ENCODE data around the gene ANKRD44.

Gene ANKRD44

DNA sequence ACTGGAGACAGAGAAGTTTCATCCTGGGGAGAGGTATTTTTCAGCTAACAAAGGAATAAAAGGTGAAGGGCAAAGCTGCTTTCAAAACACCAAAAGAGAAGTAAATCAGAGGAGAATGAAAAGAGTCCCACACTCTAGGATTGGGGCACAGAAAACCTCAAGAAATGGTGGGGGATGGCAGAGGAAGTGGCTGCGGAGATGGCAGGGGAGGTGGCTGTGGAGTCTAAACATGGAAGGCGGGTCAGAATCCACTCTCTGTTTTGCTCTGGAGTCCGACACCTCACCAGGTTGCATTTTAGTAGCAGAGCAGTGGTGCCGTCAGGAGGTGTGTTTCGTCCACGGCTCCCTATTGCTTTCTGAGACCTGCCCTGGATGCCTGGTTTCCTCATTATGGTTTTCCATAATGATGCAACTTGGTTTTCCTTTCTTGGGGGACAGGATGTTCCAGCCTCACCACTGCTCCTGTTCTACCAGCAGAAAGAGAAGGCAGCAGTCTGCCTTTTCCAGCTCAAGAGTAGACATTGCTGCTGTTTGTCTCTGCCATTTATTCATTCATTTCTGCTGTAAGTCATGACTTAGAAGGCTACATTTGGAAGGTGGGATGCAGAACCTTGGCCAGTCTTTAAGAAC lies 188.7 kb downstream of the ANKRD44 start:
- no peak overlapping the region for H3K27ac ChIP-seq
- H3K36me3 ChIP-seq = no peaks in the 10 kb centered on the region
- H3K9me3 ChIP-seq = no peaks in the 10 kb centered on the region
- no peak overlapping the region for H3K4me3 ChIP-seq
- H3K9ac ChIP-seq = no peak overlapping the region
- no peak for TF ChIP-seq Cebpa-rat (IDR thresholded peaks at IDR 0.05)
- H3K4me2 ChIP-seq = 0 out of 2 replicates have a peak overlapping the region, but pooled peaks have one; percentile 3
- H3K4me1 ChIP-seq = peaks cover 5% of the 10 kb centered on the region; the same call in 1 of the 2 replicates
- H4K20me1 ChIP-seq = no peaks in the 10 kb centered on the region
- H3K27me3 ChIP-seq = no peaks in the 10 kb centered on the region

DNA sequence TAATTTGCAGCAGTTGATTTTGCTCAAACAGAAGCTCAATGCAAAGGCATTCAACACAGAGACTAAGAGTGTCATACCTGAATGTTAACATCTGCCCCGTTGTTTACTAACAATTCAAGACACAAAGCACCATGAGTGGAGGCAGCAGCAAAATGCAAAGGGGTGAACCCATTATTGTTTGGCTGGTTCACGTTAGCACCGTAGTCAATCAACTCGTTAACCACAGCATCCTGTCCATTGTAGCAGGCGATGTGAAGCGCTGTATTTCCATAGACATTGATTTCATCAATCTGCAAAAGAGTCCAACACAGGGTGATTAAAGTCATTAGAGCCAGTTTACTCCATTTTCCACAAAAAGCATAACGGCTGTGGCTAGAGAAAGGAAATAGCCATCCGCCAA lies 189.3 kb downstream of the ANKRD44 start:
- Histone ChIP-seq H3K9ac (no peak overlapping the region), H3K36me3 (no peaks in the 10 kb centered on the region), H3K27me3 (no peaks in the 10 kb centered on the region), H3K4me3 (no peak overlapping the region), H3K4me1 (peaks cover 5% of the 10 kb centered on the region; the same call in 1 of the 2 replicates), H4K20me1 (no peaks in the 10 kb centered on the region), H3K27ac (no peak overlapping the region), H3K9me3 (no peaks in the 10 kb centered on the region), H3K4me2 (0 out of 2 replicates have a peak overlapping the region, but pooled peaks have one; percentile 3)
- TF ChIP-seq Cebpa-rat (IDR thresholded peaks at IDR 0.05) = no peak

DNA sequence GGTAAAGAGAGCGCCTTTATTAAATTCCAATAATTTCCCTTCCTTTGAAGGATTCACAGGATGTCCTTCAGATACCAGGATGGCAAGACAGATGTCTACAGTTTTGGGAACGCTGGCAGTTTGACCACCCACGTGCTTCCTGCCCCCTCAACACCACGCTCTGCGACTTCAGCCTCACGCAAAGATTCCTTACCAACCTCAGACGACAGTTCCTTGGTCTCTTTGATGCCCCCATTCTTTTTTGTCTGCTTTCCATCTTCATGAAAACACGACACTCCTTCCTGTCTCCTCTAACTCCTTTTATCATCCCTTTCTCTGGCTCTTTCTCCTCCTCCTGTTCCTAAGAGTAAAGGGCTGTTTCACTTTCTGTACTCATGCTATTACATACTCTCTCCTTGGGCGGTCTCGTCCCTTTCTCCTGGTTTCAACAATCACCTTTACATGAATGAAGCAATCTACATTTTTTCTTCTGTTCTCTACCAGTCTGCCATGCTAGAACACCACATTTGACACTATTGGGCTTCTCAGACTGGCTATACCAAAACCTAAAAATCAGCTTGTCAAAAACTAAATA lies 194.2 kb downstream of the ANKRD44 start:
- no peaks in the 10 kb centered on the region; the same call in 1 of the 2 replicates for H3K4me1 ChIP-seq
- no peak overlapping the region for H3K4me3 ChIP-seq
- no peaks in the 10 kb centered on the region for H3K9me3 ChIP-seq
- no peaks in the 10 kb centered on the region for H3K36me3 ChIP-seq
- no peak for TF ChIP-seq Cebpa-rat (IDR thresholded peaks at IDR 0.05)
- no peak overlapping the region for H3K27ac ChIP-seq
- no peaks in the 10 kb centered on the region for H3K27me3 ChIP-seq
- no peaks in the 10 kb centered on the region for H4K20me1 ChIP-seq
- H3K9ac ChIP-seq = no peak overlapping the region
- H3K4me2 ChIP-seq = no peak overlapping the region

DNA sequence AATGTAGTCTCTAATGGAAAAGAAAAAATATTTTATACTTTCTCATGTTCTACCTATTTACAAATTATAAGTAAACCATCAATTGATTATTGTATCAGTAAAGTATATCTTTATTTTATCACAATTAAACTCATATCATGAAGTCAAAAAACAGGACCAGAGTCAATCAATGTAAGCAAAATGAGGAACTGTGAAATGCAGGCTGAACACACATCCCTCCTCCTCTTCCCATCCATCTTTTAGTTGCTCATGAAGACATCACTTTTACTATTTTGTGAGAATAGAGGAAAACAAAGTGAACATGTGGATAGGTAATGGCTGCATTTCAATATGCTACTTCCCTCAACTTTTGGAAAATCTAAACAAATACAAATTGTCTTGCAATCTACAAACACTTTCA lies 195.3 kb downstream of the ANKRD44 start:
- no peak for TF ChIP-seq Cebpa-rat (IDR thresholded peaks at IDR 0.05)
- Histone ChIP-seq H3K9me3 (no peaks in the 10 kb centered on the region), H3K4me3 (no peak overlapping the region), H3K27ac (no peak overlapping the region), H3K4me1 (no peaks in the 10 kb centered on the region), H3K36me3 (no peaks in the 10 kb centered on the region), H3K27me3 (no peaks in the 10 kb centered on the region), H3K9ac (no peak overlapping the region), H3K4me2 (no peak overlapping the region), H4K20me1 (no peaks in the 10 kb centered on the region)

DNA sequence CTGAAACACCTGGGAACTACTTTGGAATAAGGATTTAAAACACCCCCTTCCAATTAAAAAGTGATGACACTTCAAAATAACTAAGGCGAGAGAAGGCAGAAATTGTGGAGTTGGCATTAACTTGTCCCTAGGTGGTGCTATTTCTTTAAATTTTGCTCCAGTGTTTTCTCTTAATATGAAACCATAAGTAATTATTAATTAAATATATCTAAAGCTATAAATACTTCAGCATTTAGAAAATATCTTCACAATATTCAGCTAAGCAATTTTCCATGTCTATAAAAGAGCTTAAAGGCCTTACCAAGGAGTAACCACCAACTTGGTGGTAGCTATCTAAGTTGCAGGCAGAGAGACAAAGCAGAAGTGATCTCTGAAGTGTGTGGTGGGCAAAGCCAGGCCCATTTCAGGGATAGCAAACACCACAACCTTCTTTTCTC lies 197.3 kb downstream of the ANKRD44 start:
- H3K4me2 ChIP-seq = no peak overlapping the region
- H3K9me3 ChIP-seq = no peaks in the 10 kb centered on the region

DNA sequence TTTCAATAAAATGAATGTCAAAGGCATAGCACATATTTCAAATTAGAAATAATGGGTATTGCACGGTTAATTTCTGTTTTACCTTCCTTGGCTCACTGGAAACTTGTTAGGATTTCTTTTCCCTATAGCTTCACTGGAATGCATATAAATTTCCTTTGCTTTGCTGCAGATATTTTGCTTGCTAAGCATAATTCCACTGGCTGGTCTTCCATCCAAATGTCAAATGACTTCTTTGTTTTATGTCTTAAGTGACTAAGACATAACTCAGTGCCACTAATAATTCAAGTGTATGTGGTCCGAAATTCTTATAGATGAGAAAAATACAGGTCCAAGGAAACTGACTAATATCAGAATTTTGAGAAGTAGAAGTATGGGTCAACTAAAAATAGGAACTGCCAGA lies 201.3 kb downstream of the ANKRD44 start:
- H3K27me3 ChIP-seq = no peaks in the 10 kb centered on the region
- H4K20me1 ChIP-seq = no peaks in the 10 kb centered on the region
- no peak overlapping the region for H3K27ac ChIP-seq
- no peak for TF ChIP-seq Cebpa-rat (IDR thresholded peaks at IDR 0.05)
- no peak overlapping the region for H3K9ac ChIP-seq
- H3K4me2 ChIP-seq = no peak overlapping the region
- H3K4me3 ChIP-seq = no peak overlapping the region
- H3K9me3 ChIP-seq = no peaks in the 10 kb centered on the region
- peaks cover 11% of the 10 kb centered on the region for H3K4me1 ChIP-seq
- H3K36me3 ChIP-seq = no peaks in the 10 kb centered on the region

More for the DNA sequence above, 197.3 kb downstream of the ANKRD44 start:
- no peak for TF ChIP-seq Cebpa-rat (IDR thresholded peaks at IDR 0.05)
- Histone ChIP-seq H3K27ac (no peak overlapping the region), H3K27me3 (no peaks in the 10 kb centered on the region), H3K4me1 (peaks cover 1% of the 10 kb centered on the region; the same call in 1 of the 2 replicates), H4K20me1 (no peaks in the 10 kb centered on the region), H3K9ac (no peak overlapping the region), H3K4me3 (no peak overlapping the region), H3K36me3 (no peaks in the 10 kb centered on the region)

DNA sequence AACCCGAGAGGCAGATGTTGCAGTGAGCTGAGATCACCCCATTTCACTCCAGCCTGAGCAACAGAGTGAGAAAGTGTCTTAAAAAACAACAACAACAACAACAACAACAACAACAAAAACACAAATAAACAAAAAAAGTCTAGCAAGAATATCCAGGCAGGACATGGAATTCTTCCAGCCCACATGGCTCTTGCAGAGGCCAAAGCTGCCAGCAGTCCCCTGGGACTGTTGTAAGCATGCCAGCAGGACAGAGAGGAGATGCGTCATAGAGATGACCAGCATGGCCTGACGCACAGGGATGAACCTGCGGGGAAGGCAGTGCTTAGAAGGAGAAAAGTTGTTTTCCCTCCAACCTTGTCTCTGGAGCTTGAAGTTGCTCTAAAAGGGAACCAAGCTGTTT lies 201.8 kb downstream of the ANKRD44 start:
- no peak for TF ChIP-seq Cebpa-rat (IDR thresholded peaks at IDR 0.05)
- Histone ChIP-seq H3K9me3 (no peaks in the 10 kb centered on the region), H3K4me2 (no peak overlapping the region)

DNA sequence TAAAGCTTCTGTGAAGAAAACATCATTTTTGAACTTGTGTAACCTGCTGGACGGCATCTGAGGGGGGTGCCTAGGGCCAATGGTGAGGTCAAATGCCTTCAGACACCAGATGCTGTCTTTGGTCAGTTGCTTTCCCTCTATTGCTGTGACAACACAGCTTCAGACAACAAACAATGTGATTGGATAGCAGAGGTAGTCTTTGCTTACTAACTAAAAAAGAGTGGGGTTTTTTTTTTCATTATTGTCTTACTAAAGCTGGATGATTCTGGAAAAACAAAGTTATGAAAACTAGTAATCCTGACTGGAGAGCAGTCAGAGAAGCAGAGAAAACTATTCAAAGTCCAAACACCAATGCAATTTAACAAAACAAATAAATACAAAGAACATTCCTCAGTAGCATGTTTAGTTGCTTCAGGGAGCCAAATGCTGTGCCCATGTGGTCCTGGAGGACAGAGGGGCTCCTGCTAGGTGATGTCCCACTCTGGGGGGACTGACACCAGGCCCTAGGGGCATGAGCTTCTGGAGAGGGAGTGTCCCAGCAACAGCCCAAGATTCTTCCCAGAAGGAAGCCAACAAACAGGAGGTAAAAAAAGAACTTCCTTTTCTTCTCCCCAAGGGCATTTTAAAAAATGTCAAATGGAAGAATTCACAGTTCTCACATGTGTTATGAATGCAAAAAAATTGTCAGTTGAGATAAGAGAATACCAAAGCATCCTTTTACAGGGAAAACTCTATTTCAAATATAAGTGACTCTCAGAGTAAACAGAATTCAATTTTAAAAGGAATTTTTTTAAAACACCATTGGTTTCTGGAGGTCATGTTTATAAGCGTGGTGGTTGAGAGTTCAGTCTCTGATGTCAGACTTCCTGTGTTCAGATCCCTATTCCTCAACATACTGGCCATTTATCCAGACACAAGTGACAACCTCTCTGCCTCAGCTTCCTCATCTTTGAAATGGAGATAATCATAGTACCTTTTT lies 203.0 kb downstream of the ANKRD44 start:
- peaks cover 11% of the 10 kb centered on the region for H3K4me1 ChIP-seq
- no peaks in the 10 kb centered on the region for H3K36me3 ChIP-seq
- H3K4me2 ChIP-seq = peak overlapping the region; percentile 41
- TF ChIP-seq Cebpa-rat (IDR thresholded peaks at IDR 0.05) = no peak
- no peak overlapping the region for H3K9ac ChIP-seq
- H3K9me3 ChIP-seq = no peaks in the 10 kb centered on the region
- no peaks in the 10 kb centered on the region for H3K27me3 ChIP-seq
- no peak overlapping the region for H3K4me3 ChIP-seq
- H4K20me1 ChIP-seq = no peaks in the 10 kb centered on the region
- H3K27ac ChIP-seq = no peak overlapping the region

More for the DNA sequence above, 201.8 kb downstream of the ANKRD44 start:
- Histone ChIP-seq H3K36me3 (no peaks in the 10 kb centered on the region), H3K9ac (no peak overlapping the region), H3K4me1 (peaks cover 11% of the 10 kb centered on the region), H3K27me3 (no peaks in the 10 kb centered on the region), H3K27ac (no peak overlapping the region), H4K20me1 (no peaks in the 10 kb centered on the region), H3K4me3 (no peak overlapping the region)

DNA sequence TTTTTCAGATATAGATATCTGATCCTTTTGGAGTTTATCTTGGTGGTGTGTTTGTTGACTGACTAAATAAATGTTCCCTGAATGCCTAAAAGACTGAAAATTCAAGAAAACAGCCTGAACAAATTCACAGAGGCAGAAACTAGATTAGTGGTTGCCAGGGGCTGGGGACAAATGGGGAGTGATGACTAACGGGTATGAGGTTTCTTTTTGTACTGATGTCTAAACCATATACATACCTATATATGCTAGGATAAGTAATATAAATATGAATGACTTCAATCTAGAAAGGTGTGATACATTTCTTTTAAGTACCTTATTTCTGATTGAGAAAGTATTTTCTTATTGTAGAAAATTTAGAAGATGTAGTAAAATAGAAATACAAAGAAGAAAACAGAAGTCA lies 207.2 kb downstream of the ANKRD44 start:
- no peaks in the 10 kb centered on the region for H3K27me3 ChIP-seq
- no peaks in the 10 kb centered on the region for H4K20me1 ChIP-seq
- H3K36me3 ChIP-seq = no peaks in the 10 kb centered on the region
- peaks cover 11% of the 10 kb centered on the region for H3K4me1 ChIP-seq
- no peak for TF ChIP-seq Cebpa-rat (IDR thresholded peaks at IDR 0.05)
- no peak overlapping the region for H3K4me3 ChIP-seq
- no peaks in the 10 kb centered on the region for H3K9me3 ChIP-seq
- H3K4me2 ChIP-seq = no peak overlapping the region
- no peak overlapping the region for H3K27ac ChIP-seq
- no peak overlapping the region for H3K9ac ChIP-seq

All from BLaER1 (cell line).